Measurements from ENCODE around the gene ZNF530. TPM values are rescaled to one million over a fixed set of nuclear protein-coding genes. Genes with fewer than 3 reads are reported as not detected.

ZNF530 gene
- total and polyA plus RNA-seq, 2 donors (not counting 1 experiment from before 2014, with no cell fraction given): 4.3 to 11.2 TPM

- Histone ChIP-seq H3K4me2 (replicated peaks; ENCODE audit: low read depth, low read length, poor library complexity, severe bottlenecking) (no peak overlapping the region), H3K9ac (ENCODE audit: low read length) (no peak overlapping the region), H3K79me2 (ENCODE audit: control insufficient read depth, insufficient read depth, low read length) (no peaks in the 10 kb centered on the region), H3K27ac (ENCODE audit: low read length in 2 of 2) (no peak overlapping the region), H3K4me1 (ENCODE audit: control insufficient read depth in 2 of 2, insufficient read depth in 2 of 2, low read length in 2 of 2) (no peaks in the 10 kb centered on the region), H4K20me1 (ENCODE audit: control insufficient read depth, insufficient read depth, low read length, poor library complexity, severe bottlenecking) (no peaks in the 10 kb centered on the region), H3K9me3 (ENCODE audit: control extremely low read depth in 1 of 3, control insufficient read depth in 2 of 3, insufficient read depth in 1 of 3, low read length in 2 of 3) (peaks cover 0 to 11% (median 8%) of the 10 kb centered on the region in 3 donors), H3K27me3 (replicated peaks in 1 of 4; ENCODE audit: control extremely low read depth in 1 of 4, control insufficient read depth in 3 of 4, insufficient read depth in 4 of 4, low read length in 3 of 4) (no peaks in the 10 kb centered on the region), H3K4me3 (ENCODE audit: control extremely low read depth in 1 of 5, extremely low read depth in 1 of 5, insufficient read depth in 1 of 5, low read depth in 2 of 5, low read length in 4 of 5) (no peak overlapping the region), H3K36me3 (replicated peaks in 1 of 2; ENCODE audit: control extremely low read depth in 1 of 2, control insufficient read depth in 1 of 2, extremely low read depth in 1 of 2, insufficient read depth in 2 of 2, low read length in 1 of 2) (peaks cover 6 to 40% of the 10 kb centered on the region in 2 experiments), H2AFZ (ENCODE audit: insufficient read depth, low read depth, low read length, poor library complexity, severe bottlenecking) (no peak overlapping the region)
- no peak overlapping the region for H3K4me3 Mint-ChIP-seq
- TF ChIP-seq, protein P1, sequence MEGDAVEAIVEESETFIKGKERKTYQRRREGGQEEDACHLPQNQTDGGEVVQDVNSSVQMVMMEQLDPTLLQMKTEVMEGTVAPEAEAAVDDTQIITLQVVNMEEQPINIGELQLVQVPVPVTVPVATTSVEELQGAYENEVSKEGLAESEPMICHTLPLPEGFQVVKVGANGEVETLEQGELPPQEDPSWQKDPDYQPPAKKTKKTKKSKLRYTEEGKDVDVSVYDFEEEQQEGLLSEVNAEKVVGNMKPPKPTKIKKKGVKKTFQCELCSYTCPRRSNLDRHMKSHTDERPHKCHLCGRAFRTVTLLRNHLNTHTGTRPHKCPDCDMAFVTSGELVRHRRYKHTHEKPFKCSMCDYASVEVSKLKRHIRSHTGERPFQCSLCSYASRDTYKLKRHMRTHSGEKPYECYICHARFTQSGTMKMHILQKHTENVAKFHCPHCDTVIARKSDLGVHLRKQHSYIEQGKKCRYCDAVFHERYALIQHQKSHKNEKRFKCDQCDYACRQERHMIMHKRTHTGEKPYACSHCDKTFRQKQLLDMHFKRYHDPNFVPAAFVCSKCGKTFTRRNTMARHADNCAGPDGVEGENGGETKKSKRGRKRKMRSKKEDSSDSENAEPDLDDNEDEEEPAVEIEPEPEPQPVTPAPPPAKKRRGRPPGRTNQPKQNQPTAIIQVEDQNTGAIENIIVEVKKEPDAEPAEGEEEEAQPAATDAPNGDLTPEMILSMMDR (IDR thresholded peaks at IDR 0.05): no peak
- TF ChIP-seq EZH2 (IDR thresholded peaks at IDR 0.05; ENCODE audit: borderline replicate concordance, insufficient read depth, low read depth, low read length, poor library complexity, severe bottlenecking): no peak
- DNase-seq (no peak), ATAC-seq (ENCODE audit: low read depth) (no peak)
- no CpG with 5 or more reads among the region's 5 CpGs for WGBS (ENCODE audit: insufficient coverage)
- peaks cover 2% of the 10 kb centered on the region for H3K9me3 Mint-ChIP-seq (ENCODE audit: insufficient read depth)
- H3K4me1 Mint-ChIP-seq: no peaks in the 10 kb centered on the region
- no peak overlapping the region for H3K27ac Mint-ChIP-seq
- no peaks in the 10 kb centered on the region for H3K27me3 Mint-ChIP-seq
- intact Hi-C loops (cut with micrococcal nuclease): no loop called here
- ChIA-PET CTCF (interaction anchor here (0.7 kb wide), 2 partner anchors 16 to 463 kb away, joined by 3 to 4 read pairs; no protein-coding TSS in a partner anchor), POLR2A (no interaction called here)
These were observed 7.2 kb downstream of the ZNF530 start for GRCh38 chr19:57606931-57607330.

- Histone ChIP-seq H4K20me1 (ENCODE audit: control insufficient read depth, insufficient read depth, low read length, poor library complexity, severe bottlenecking) (no peaks in the 10 kb centered on the region), H3K4me2 (replicated peaks; ENCODE audit: low read depth, low read length, poor library complexity, severe bottlenecking) (no peak overlapping the region), H3K9ac (ENCODE audit: low read length) (no peak overlapping the region), H3K9me3 (ENCODE audit: control extremely low read depth in 1 of 3, control insufficient read depth in 2 of 3, insufficient read depth in 1 of 3, low read length in 2 of 3) (peaks cover 2 to 25% (median 21%) of the 10 kb centered on the region in 3 donors), H3K27me3 (replicated peaks in 1 of 4; ENCODE audit: control extremely low read depth in 1 of 4, control insufficient read depth in 3 of 4, insufficient read depth in 4 of 4, low read length in 3 of 4) (no peaks in the 10 kb centered on the region), H3K79me2 (ENCODE audit: control insufficient read depth, insufficient read depth, low read length) (peaks cover 30% of the 10 kb centered on the region), H3K36me3 (replicated peaks in 1 of 2; ENCODE audit: control extremely low read depth in 1 of 2, control insufficient read depth in 1 of 2, extremely low read depth in 1 of 2, insufficient read depth in 2 of 2, low read length in 1 of 2) (peaks cover 6 to 19% of the 10 kb centered on the region in 2 experiments), H2AFZ (ENCODE audit: insufficient read depth, low read depth, low read length, poor library complexity, severe bottlenecking) (no peak overlapping the region), H3K4me3 (ENCODE audit: control extremely low read depth in 1 of 5, extremely low read depth in 1 of 5, insufficient read depth in 1 of 5, low read depth in 2 of 5, low read length in 4 of 5) (no peak overlapping the region), H3K4me1 (ENCODE audit: control insufficient read depth in 2 of 2, insufficient read depth in 2 of 2, low read length in 2 of 2) (peaks cover 14 to 21% of the 10 kb centered on the region in 2 donors), H3K27ac (ENCODE audit: low read length in 2 of 2) (no peak overlapping the region)
- ATAC-seq (ENCODE audit: low read depth) (no peak), DNase-seq (no peak)
- Mint-ChIP-seq H3K27me3 (no peaks in the 10 kb centered on the region), H3K4me3 (no peak overlapping the region), H3K4me1 (peaks cover 21% of the 10 kb centered on the region), H3K27ac (no peak overlapping the region), H3K9me3 (ENCODE audit: insufficient read depth) (peaks cover 9% of the 10 kb centered on the region)
- intact Hi-C loops (cut with micrococcal nuclease): no loop called here
- 80% methylated on average over 1 of the region's 4 CpGs for WGBS (ENCODE audit: insufficient coverage)
- POLR2A ChIA-PET: no interaction called here
- TF ChIP-seq, protein P1 (IDR thresholded peaks at IDR 0.05): no peak
- TF ChIP-seq EZH2 (IDR thresholded peaks at IDR 0.05; ENCODE audit: borderline replicate concordance, insufficient read depth, low read depth, low read length, poor library complexity, severe bottlenecking): no peak
- CTCF ChIA-PET: no interaction called here
These were observed 11.4 kb downstream of the ZNF530 start for GRCh38 chr19:57611113-57611512.
